Stimulated activated CD4-positive, alpha-beta T cell treated with anti-CD3 and anti-CD28 coated beads, Interleukin-1b, Interleukin-23, amount 100 ng/mL, for 48 hours (primary cell): Measurements from ENCODE around the gene C2.
"Not testable (repeated sequence)": the region's sequence is repeated elsewhere in the genome, so short reads cannot be mapped to it uniquely, and the experiment has no call there.

Experiments used
- DNase-seq: peaks from one replicate; pipeline ENCODE4 v3.0.0-alpha.2; 2020

Gene C2

GRCh38 chr6:31958741-31959739 lies 31.5 kb downstream of the C2 start, which contains the start of the genes NELFE and SKIC2:
NELFE (minus strand) TSS chr6:31958971; CDS start chr6:31958446, 525 bp downstream.
SKIC2 (plus strand) TSS chr6:31959175; CDS start chr6:31959193, 18 bp downstream.
- DNase-seq = peak; percentile 99

DNA sequence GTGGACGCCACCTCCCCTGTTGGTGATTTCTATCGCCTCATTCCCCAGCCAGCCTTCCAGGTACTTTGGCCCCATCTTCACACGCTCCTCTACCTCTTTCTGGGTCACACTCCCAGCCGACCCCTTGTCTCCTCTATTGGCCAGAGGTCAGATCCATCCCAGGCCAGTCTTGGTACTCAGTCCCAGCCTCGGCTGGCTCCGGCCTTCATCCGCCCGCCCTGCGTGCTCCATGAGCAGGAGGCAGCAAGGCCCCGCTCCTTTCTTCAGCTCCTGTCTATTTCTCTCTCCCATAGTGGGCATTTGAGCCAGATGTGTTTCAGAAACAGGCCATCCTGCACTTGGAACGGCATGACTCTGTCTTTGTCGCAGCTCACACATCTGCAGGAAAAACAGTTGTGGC lies 34.1 kb downstream of the C2 start:
- DNase-seq = no peak

DNA sequence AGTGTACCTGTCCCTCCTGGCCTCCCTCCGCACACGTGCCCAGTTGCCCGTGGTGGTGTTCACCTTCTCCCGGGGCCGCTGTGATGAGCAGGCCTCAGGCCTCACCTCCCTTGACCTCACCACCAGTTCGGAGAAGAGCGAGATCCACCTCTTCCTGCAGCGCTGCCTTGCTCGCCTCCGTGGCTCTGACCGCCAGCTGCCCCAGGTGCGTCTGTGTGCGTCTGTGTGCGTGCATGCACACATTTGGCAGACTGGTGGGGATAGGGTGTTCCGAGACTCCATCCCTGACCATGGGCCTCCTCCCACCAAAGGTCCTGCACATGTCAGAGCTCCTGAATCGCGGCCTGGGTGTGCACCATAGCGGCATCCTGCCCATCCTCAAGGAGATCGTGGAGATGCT lies 36.4 kb downstream of the C2 start:
- DNase-seq = no peak

- no peak for DNase-seq
Measured at GRCh38 chr6:31965700-31966099, 38.2 kb downstream of the C2 start.

DNA sequence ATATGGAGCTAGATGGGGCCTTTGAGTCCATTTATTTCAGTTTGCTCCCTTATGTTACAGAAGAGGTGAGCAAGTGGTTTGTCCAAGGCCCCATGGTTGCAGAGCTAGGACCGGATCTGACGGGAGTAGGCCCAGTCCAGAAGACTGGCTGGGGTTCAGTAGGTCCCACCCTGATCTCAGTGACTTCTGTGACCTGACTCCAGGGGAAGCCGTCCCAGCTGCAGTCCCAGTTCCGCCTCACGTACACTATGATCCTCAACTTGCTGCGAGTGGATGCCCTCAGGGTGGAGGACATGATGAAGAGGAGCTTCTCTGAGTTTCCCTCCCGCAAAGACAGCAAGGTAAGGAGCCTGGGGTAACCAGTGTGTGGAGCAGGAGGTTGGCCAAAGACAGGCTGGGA lies 39.0 kb downstream of the C2 start:
- no peak for DNase-seq

GRCh38 chr6:31966997-31967925 lies 39.7 kb downstream of the C2 start:
- no peak for DNase-seq

- no peak for DNase-seq
Measured at GRCh38 chr6:31967926-31968320, 40.4 kb downstream of the C2 start.

DNA sequence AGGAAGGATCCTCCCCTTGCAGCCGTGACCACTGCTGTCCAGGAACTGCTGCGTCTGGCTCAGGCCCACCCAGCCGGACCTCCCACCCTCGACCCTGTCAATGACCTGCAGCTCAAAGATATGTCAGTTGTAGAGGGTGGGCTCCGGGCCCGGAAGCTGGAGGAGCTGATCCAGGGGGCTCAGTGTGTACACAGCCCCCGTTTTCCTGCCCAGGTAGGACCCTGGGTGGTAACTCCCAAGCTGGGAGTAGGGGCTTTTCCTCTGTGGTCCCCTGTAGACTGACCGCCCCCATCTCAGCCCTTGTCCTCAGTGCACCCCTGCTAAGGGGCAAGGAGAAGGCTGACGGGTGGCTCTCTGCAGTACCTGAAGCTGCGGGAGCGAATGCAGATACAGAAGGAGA lies 40.8 kb downstream of the C2 start:
- no peak for DNase-seq

DNA sequence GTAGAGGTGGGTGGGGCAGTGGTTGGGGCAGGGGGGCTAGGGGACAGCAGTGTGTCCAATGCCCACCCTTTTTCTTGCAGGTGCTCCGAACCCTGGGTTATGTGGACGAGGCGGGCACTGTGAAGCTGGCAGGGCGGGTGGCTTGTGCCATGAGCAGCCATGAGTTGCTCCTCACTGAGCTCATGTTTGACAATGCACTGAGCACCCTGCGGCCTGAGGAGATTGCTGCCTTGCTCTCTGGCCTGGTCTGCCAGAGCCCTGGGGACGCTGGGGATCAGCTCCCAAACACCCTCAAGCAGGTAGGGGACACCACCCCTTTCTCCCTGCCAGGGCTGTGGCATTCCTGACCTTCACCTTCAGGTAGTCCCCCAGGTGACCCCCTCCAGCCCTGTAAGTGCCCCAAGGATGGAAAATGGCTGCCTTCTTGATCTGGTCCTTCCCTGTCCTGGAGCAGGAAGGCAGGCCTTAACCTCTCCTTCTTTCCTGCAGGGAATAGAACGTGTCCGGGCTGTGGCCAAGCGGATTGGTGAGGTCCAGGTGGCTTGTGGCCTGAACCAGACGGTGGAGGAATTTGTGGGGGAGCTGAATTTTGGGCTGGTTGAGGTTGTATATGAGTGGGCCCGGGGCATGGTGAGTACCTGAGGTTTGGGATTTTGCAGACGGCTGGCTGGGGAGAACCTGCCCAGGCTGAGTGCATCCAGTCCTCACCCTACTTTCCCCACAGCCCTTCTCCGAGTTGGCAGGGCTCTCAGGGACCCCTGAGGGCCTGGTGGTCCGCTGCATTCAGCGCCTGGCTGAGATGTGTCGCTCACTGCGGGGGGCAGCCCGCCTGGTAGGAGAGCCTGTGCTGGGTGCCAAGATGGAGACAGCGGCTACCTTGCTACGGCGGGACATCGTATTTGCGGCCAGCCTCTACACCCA lies 41.5 kb downstream of the C2 start:
- DNase-seq = no peak

DNA sequence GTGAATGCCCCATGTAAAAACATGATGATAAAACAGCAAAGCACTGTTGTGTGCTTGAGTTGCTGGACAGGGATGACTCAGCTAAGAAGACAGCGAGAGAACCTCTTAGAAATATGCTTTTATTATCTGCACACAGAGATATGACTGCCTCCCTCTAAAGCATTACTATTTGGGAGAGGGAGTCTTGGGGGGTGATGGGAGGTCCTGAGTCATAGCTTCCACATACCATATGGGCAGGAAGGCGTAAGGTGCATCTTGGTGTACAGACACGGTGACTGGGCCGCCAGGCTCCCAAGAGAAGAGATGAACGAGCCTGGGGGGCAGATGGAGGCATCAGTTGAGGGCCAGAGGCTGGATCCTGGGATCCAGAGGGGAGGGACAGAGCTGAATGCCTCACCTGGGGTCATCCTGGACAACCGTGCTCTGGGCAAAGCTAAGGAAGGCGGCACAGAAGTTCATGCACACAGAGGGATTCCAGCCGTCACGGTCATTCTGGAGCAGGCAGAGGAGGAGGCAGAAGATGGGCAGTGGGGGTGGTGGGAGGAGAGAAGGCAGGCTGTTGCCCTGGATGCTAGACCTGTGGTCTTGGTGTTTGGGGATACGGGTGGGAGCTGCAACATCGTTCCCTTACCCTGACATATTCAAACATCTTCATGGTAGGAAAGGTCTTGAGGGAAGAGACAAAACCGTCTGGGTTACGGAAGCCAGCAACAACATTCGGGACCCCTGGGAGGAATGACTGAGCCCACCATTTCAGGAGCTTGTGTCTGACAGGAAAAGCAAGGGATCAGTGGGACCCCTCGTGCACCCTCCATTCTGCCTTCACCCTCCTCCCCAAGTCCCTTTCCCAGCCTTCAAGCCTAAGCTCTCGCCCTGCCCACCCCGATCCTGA lies 42.4 kb downstream of the C2 start:
- DNase-seq = no peak

DNA sequence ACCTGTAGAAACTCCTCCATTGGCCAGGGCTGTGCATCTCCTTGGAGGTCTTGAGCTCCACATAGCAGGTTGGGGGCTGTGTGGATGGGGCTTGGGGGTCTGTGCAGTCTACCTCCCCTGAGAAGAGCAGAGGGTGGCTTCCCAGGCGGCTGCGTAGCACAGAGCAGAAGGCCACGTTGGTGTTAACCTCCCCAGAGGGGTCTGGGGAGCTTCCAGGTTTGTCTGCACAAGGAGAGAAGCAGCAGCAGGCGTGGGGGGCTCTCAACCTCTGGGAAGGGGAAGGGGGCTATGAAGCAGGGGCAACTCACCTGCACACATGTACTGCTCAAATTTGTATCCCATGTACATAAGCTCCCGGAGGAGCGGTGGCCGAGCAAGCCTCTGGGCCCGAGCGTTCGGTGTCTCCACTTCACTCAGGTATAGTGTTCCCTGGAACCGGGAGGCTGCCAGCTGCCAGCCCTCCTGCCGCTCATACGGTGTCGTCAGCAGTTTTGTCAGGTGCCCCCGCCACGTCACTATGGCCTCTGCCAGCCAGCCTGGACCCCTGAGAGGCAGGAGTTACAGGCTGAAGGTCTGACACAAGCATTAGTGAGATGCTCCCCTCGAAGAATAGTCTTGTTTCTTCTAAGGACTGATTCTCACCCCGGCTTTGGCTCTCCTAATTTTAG lies 43.2 kb downstream of the C2 start:
- DNase-seq = no peak

- no peak for DNase-seq
Measured at GRCh38 chr6:31971279-31971992, 43.9 kb downstream of the C2 start.

GRCh38 chr6:31971993-31972708 lies 44.6 kb downstream of the C2 start, which contains the start of gene DXO:
DXO (minus strand) TSS chr6:31972138; CDS start chr6:31971675, 463 bp downstream.
- peak; percentile 99 for DNase-seq

GRCh38 chr6:31972709-31973350 lies 45.3 kb downstream of the C2 start:
- DNase-seq = no peak

GRCh38 chr6:31976065-31976464 lies 48.5 kb downstream of the C2 start:
- not testable (repeated sequence) for DNase-seq

DNA sequence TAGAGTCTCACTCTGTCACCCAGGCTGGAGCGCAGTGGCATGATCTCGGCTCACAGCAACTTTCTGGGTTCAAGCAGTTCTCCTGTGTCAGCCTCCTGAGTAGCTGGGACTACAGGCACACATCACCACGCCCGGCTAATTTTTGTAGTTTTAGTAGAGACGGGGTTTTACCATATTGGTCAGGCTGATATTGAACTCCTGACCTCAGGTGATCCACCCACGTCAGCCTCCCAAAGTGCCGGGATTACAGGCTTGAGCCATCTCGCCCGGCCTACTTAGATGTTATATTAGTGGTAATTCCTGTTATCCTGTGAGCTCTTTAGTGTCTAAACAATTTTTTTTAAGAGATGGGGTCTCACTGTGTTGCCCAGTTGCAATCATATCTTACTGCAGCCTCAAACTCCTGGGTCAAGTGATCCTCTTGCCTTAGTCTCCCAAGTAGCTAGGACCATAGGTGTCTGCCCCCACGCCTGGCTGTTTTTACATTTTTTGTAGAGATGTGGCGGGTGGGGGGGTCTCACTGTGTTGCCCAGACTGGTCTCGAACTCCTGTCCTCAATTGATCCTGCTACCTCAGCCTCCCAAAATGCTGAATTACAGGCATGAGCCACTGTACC lies 50.4 kb downstream of the C2 start:
- no peak for DNase-seq

DNA sequence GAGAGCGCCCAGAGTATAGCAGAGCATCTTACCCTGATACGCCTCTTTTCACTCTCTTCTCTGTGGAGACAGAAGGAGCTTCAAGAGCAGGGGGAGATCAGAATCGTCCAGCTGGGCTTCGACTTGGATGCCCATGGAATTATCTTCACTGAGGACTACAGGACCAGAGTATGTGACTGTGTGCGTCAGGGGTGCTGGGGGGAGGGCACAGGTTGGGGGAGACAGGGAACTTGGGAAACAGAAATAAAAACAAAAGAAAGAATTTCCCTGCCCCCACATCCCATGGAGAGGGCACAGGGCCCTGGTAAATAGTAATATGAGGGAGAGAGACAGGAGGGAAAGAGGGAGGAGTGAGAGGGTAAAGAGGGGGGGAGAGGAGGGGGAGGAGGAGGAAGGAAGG lies 51.3 kb downstream of the C2 start:
- no peak for DNase-seq
